A673 (cell line): ENCODE data around the gene MAP3K5. TPM values are rescaled to one million over a fixed set of nuclear protein-coding genes. Genes with fewer than 3 reads are reported as not detected.
"Not testable (repeated sequence)": the region's sequence is repeated elsewhere in the genome, so short reads cannot be mapped to it uniquely, and the experiment has no call there.

Source experiments
- BruUV-seq: library from RNA; stranded (reverse); fragments of 400-500 nt; replicated peaks from 2 replicates; lab custom pipeline; 2021; lab: Mats Ljungman, UMichigan
- CTCF ChIA-PET: fragments of 300-600 bp; sonication (Branson Sonifier 250); formaldehyde crosslinking; loops from one replicate; lab custom pipeline; 2022; ENCODE audit warnings: antibody characterized with exemption; lab: Charles Lee
- POLR2A ChIA-PET: fragments of 300-600 bp; sonication (Branson Sonifier 250); formaldehyde crosslinking; loops from one replicate; lab custom pipeline; 2022; ENCODE audit warnings: antibody characterized with exemption; ENCODE audit not compliant: low non-redundant PET; lab: Charles Lee
- DNase-seq: peaks from one replicate; pipeline ENCODE4 v3.0.0-alpha.2; 2015; ENCODE audit warnings: low spot score
- H3K27ac ChIP-seq: fragments of 200-600 bp; sonication (generic); 2 replicates; pipeline ENCODE4 v1.5.1; 2016; ENCODE audit warnings: mixed run types, low read depth, mild to moderate bottlenecking, mixed read lengths, antibody characterized with exemption, low read length; ENCODE audit not compliant: poor library complexity, severe bottlenecking
- H3K27me3 ChIP-seq: fragments of 200-600 bp; sonication (generic); replicated peaks from 2 replicates; pipeline ENCODE4 v1.6.1; 2017; ENCODE audit warnings: mixed run types, low read depth, mild to moderate bottlenecking, mixed read lengths, antibody characterized with exemption, low read length; ENCODE audit not compliant: insufficient read depth, poor library complexity
- H3K36me3 ChIP-seq: fragments of 200-600 bp; sonication (generic); 2 replicates; pipeline ENCODE4 v1.6.1; 2016; ENCODE audit warnings: mixed run types, mild to moderate bottlenecking, mixed read lengths, antibody characterized with exemption, low read length; ENCODE audit not compliant: insufficient read depth, poor library complexity, severe bottlenecking
- H3K4me1 ChIP-seq: fragments of 200-600 bp; sonication (generic); 2 replicates; pipeline ENCODE4 v1.6.1; 2017; ENCODE audit warnings: mixed run types, mild to moderate bottlenecking, mixed read lengths, antibody characterized with exemption, low read length; ENCODE audit not compliant: insufficient read depth, poor library complexity, severe bottlenecking
- H3K4me3 ChIP-seq: fragments of 200-600 bp; sonication (generic); 2 replicates; pipeline ENCODE4 v1.5.1; 2016; ENCODE audit warnings: low read depth, mixed run types, mild to moderate bottlenecking, mixed read lengths, low read length; ENCODE audit not compliant: poor library complexity, severe bottlenecking
- H3K9me3 ChIP-seq: fragments of 200-600 bp; sonication (generic); 2 replicates; pipeline ENCODE4 v1.6.1; 2016; ENCODE audit warnings: mixed run types, low read depth, mild to moderate bottlenecking, mixed read lengths, antibody characterized with exemption, low read length; ENCODE audit not compliant: poor library complexity, severe bottlenecking
- EZH2 ChIP-seq: fragments of 200-600 bp; sonication (generic); IDR thresholded peaks from 2 replicates; pipeline ENCODE4 v1.6.1; 2017; ENCODE audit warnings: borderline replicate concordance, low read depth, mild to moderate bottlenecking, mixed read lengths, antibody characterized with exemption, low read length; ENCODE audit not compliant: poor library complexity, severe bottlenecking
- intact Hi-C: fragments of 100-400 bp; cut with micrococcal nuclease; formaldehyde crosslinking; loops from one replicate; pipeline ENCODE4 v1.10.0; 2022; ENCODE audit not compliant: unreplicated experiment
- total RNA-seq: library from RNA; stranded (reverse); gene quantifications from 2 replicates; pipeline ENCODE4 v1.2.3, GENCODE V29; 2021
- TF ChIP-seq, protein P1 (sequence below): fragments of 300-800, 200-600 bp; sonication (generic); conservative IDR thresholded peaks from 2 replicates; pipeline ENCODE4 v1.5.1; 2017; ENCODE audit warnings: low read depth, mild to moderate bottlenecking, antibody characterized with exemption, low read length, moderate library complexity, mixed read lengths

Gene MAP3K5
- total RNA-seq, 1 experiment from 2014 or later, result 5.4 TPM

DNA sequence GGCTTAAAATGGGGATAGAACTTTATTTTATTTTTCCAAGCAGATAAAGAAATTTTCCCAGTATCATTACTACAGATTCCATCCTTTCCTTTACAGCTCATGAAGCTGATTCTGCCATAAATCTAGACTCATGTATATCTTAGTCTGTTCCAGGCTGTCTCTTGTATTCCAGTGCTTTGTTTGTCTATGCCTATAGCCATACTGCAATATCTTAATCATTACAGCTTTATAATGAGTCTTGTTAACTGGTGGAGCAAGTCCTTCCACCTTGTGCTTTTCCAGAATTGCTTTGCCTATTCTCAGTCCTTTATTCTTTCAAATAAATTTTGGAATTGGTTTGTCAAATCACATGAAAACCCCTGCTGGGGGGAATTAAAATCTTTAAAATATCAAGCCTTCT lies 99.2 kb downstream of the MAP3K5 start:
- no peak for TF ChIP-seq EZH2
- TF ChIP-seq, protein P1, sequence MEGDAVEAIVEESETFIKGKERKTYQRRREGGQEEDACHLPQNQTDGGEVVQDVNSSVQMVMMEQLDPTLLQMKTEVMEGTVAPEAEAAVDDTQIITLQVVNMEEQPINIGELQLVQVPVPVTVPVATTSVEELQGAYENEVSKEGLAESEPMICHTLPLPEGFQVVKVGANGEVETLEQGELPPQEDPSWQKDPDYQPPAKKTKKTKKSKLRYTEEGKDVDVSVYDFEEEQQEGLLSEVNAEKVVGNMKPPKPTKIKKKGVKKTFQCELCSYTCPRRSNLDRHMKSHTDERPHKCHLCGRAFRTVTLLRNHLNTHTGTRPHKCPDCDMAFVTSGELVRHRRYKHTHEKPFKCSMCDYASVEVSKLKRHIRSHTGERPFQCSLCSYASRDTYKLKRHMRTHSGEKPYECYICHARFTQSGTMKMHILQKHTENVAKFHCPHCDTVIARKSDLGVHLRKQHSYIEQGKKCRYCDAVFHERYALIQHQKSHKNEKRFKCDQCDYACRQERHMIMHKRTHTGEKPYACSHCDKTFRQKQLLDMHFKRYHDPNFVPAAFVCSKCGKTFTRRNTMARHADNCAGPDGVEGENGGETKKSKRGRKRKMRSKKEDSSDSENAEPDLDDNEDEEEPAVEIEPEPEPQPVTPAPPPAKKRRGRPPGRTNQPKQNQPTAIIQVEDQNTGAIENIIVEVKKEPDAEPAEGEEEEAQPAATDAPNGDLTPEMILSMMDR, result no peak
- Histone ChIP-seq H3K4me3 (no peak overlapping the region), H3K4me1 (no peaks in the 10 kb centered on the region), H3K9me3 (no peaks in the 10 kb centered on the region), H3K36me3 (no peaks in the 10 kb centered on the region), H3K27me3 (no peaks in the 10 kb centered on the region), H3K27ac (no peak overlapping the region)
- POLR2A ChIA-PET, result no interaction called here
- CTCF ChIA-PET, result no interaction called here
- BruUV-seq, result no TSS peak
- DNase-seq, result no peak
- intact Hi-C loops, result no loop called here

DNA sequence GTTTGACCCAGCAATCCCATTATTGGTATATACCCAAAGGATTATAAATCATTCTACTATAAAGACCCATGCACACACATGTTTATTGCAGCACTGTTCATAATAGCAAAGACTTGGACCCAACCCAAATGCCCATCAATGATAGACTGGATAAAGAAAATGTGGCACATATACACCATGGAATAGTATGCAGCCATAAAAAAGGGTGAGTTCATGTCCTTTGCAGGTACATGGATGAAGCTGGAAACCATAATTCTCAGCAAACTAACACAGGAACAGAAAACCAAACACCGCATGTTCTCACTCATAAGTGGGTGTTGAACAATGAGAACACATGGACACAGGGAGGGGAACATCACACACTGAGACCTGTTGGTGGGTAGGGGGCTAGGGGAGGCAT lies 104.4 kb downstream of the MAP3K5 start:
- H3K9me3 ChIP-seq, intact Hi-C loops, CTCF ChIA-PET, H3K4me1 ChIP-seq, H3K4me3 ChIP-seq, DNase-seq, H3K27me3 ChIP-seq, BruUV-seq, H3K36me3 ChIP-seq, H3K27ac ChIP-seq, POLR2A ChIA-PET: not testable (repeated sequence)

DNA sequence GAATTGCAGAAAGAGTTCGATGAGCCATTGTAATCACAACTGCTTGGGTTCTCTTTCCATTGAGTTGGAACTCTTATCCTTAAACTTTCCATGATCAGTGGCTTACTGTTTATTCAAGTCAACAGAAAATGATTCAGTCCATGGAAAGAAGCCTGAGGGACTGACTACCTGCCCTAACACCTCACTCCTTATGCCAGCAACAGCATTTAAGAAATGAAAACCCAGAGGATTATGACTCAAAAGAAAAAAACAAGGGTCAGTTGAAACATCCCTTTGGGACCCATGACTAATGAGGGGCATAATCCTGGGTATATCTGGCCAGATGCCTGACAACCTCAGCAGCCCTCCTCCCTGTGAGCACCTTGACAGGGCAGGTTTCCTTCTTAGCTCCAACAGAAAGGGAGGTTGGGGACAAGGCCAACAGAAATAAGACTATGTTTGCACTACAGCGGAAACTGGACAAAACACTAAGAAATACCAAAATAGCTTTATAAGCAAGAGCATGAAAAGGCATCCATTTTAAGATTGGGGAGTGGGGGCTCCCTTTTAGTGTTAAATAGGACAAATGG lies 106.7 kb downstream of the MAP3K5 start:
- ChIA-PET CTCF (no interaction called here), POLR2A (no interaction called here)
- Histone ChIP-seq H3K27me3 (no peaks in the 10 kb centered on the region), H3K4me1 (peaks cover 3% of the 10 kb centered on the region), H3K9me3 (no peaks in the 10 kb centered on the region), H3K4me3 (no peak overlapping the region), H3K36me3 (no peaks in the 10 kb centered on the region), H3K27ac (no peak overlapping the region)
- intact Hi-C loops, result no loop called here
- DNase-seq, result no peak
- BruUV-seq, result no TSS peak
- TF ChIP-seq EZH2, result no peak
- TF ChIP-seq, protein P1, result no peak

DNA sequence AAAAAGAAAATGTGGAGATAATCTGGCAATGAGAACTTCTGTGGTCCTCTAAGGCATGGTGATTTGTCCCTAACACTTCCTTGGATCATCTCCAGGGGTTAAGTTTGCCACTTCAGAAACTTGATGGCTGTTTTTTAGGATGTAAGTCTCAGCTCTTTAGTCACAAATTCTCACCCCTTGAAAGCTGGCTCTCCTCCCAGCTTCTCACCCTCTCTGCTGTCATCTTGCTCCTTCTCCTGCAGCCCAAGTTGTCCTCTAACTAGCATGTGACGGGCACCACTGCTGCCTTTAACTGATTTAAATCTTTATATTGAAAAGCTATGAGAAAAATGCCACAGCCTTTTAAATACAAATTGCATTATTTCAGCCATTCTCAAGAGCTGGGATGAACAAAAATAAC lies 107.8 kb downstream of the MAP3K5 start:
- CTCF ChIA-PET, result no interaction called here
- no peaks in the 10 kb centered on the region for H3K36me3 ChIP-seq
- BruUV-seq, result no TSS peak

More for the DNA sequence above, 107.8 kb downstream of the MAP3K5 start:
- POLR2A ChIA-PET, result no interaction called here
- H3K4me1 ChIP-seq, result peaks cover 3% of the 10 kb centered on the region
- H3K27ac ChIP-seq, result no peak overlapping the region
- H3K9me3 ChIP-seq, result no peaks in the 10 kb centered on the region
- TF ChIP-seq, protein P1, result no peak
- no peak for TF ChIP-seq EZH2
- no peak for DNase-seq
- H3K27me3 ChIP-seq, result no peaks in the 10 kb centered on the region
- H3K4me3 ChIP-seq, result no peak overlapping the region
- intact Hi-C loops, result no loop called here
